Osteoblast (primary cell): Measurements from ENCODE around the gene GPC5. TPM values are rescaled to one million over a fixed set of nuclear protein-coding genes. Genes with fewer than 3 reads are reported as not detected.

Experiments
- DNase-seq: peaks from one replicate; pipeline ENCODE4 v3.0.0; 2011; ENCODE audit warnings: low spot score, mixed read lengths; ENCODE audit not compliant: insufficient read length; ENCODE audit errors: missing footprints
- H2AFZ ChIP-seq: 2 replicates; pipeline ENCODE4 v1.6.0; 2011; ENCODE audit warnings: mild to moderate bottlenecking, low read length
- H3K27ac ChIP-seq: 2 replicates; pipeline ENCODE4 v1.5.1; 2011; ENCODE audit warnings: mild to moderate bottlenecking, low read depth, low read length, moderate library complexity
- H3K27me3 ChIP-seq: 2 replicates; pipeline ENCODE4 v1.6.0; 2012; ENCODE audit warnings: mild to moderate bottlenecking, control low read depth, inconsistent platforms, low read length, moderate library complexity; ENCODE audit not compliant: insufficient read depth
- H3K36me3 ChIP-seq: 2 replicates; pipeline ENCODE4 v1.5.1; 2011; ENCODE audit warnings: mild to moderate bottlenecking, low read length, control low read depth, moderate library complexity; ENCODE audit not compliant: insufficient read depth
- H3K4me1 ChIP-seq: 2 replicates; pipeline ENCODE4 v1.5.1; 2011; ENCODE audit warnings: mild to moderate bottlenecking, low read length, control low read depth, moderate library complexity; ENCODE audit not compliant: insufficient read depth
- H3K4me2 ChIP-seq: 2 replicates; pipeline ENCODE4 v1.6.0; 2011; ENCODE audit warnings: mild to moderate bottlenecking, low read length; ENCODE audit not compliant: insufficient read depth
- H3K4me3 ChIP-seq: fragments of 200-600 bp; sonication (generic); 3 replicates; pipeline ENCODE4 v1.5.1; 2012; ENCODE audit warnings: mild to moderate bottlenecking, low read length, inconsistent platforms; ENCODE audit not compliant: insufficient read depth
- H3K79me2 ChIP-seq: 2 replicates; pipeline ENCODE4 v1.6.0; 2012; ENCODE audit warnings: mild to moderate bottlenecking, low read length, control low read depth, inconsistent platforms; ENCODE audit not compliant: insufficient read depth
- H3K9me3 ChIP-seq: 2 replicates; pipeline ENCODE4 v1.5.1; 2011; ENCODE audit warnings: low read depth, low read length, control low read depth
- H4K20me1 ChIP-seq: 2 replicates; pipeline ENCODE4 v1.6.0; 2012; ENCODE audit warnings: mild to moderate bottlenecking, low read length, control low read depth; ENCODE audit not compliant: insufficient read depth
- CTCF ChIP-seq: IDR thresholded peaks from 2 replicates; pipeline ENCODE4 v1.5.1; 2011; ENCODE audit warnings: mild to moderate bottlenecking, low read depth, low read length, moderate library complexity; ENCODE audit errors: extremely low read depth
- total RNA-seq: library from RNA; depleted of rRNA; stranded (reverse); fragments of >200 nt; gene quantifications from 2 replicates; pipeline ENCODE4 v1.2.3, GENCODE V29; 2012

GPC5 gene
- total RNA-seq, 1 donor: 0.36 TPM

- DNase-seq: no peak
- Histone ChIP-seq H3K27me3 (no peaks in the 10 kb centered on the region), H3K36me3 (no peaks in the 10 kb centered on the region), H3K27ac (no peak overlapping the region), H3K4me2 (no peak overlapping the region), H3K79me2 (no peaks in the 10 kb centered on the region), H3K9me3 (no peaks in the 10 kb centered on the region), H2AFZ (no peak overlapping the region), H4K20me1 (no peaks in the 10 kb centered on the region), H3K4me1 (no peaks in the 10 kb centered on the region), H3K4me3 (no peak overlapping the region)
- TF ChIP-seq CTCF: no peak
Measured at GRCh38 chr13:92530364-92530763, 1131.9 kb downstream of the GPC5 start.

DNA sequence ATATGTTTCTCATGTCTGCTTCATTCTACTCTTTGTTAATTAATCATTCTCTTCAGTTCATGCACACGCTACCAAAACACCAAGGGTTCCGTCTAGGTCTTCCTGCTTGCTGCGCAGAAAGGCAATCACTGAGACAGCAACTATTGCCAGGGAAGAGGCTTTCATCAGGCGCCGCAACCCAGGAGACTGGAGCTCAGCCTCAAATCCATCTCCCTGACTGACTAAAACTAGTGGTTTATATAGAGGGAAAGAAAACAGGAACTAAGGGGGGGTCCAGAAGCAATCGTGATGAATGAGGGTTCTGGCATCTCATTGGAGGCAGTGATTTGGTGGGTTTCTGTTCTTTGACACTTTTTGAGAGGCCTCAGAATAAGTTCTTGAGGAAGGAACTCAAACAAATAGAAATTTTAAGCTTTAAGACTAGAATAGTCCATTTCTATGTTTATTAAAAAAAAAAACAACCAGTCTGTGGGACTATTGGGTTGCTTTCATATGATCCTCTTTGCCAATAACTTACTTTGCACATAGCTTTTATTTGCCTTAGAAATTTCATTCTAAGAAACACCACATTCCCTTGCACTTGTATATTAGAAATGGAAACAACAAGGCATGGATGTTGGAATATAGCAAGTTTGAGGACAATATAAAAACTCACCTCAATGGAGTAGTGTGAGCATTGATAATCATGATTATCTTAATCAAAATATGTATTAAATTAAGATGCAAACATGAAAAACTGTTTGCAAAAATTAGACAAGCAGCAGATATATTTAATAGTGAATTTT lies 1137.0 kb downstream of the GPC5 start:
- Histone ChIP-seq H3K4me3 (no peak overlapping the region), H3K4me2 (no peak overlapping the region), H4K20me1 (no peaks in the 10 kb centered on the region), H3K36me3 (no peaks in the 10 kb centered on the region), H3K4me1 (no peaks in the 10 kb centered on the region), H3K79me2 (no peaks in the 10 kb centered on the region), H3K9me3 (no peaks in the 10 kb centered on the region), H3K27me3 (no peaks in the 10 kb centered on the region), H2AFZ (no peak overlapping the region), H3K27ac (no peak overlapping the region)
- TF ChIP-seq CTCF: no peak
- no peak for DNase-seq

- no peak for DNase-seq
- no peaks in the 10 kb centered on the region for H3K4me1 ChIP-seq
- no peaks in the 10 kb centered on the region for H3K36me3 ChIP-seq
Measured at GRCh38 chr13:92537471-92537870, 1139.0 kb downstream of the GPC5 start.

More at GRCh38 chr13:92537471-92537870, 1139.0 kb downstream of the GPC5 start:
- Histone ChIP-seq H3K27me3 (no peaks in the 10 kb centered on the region), H2AFZ (no peak overlapping the region), H3K79me2 (no peaks in the 10 kb centered on the region), H3K9me3 (no peaks in the 10 kb centered on the region), H3K4me3 (no peak overlapping the region), H3K27ac (no peak overlapping the region), H4K20me1 (no peaks in the 10 kb centered on the region), H3K4me2 (no peak overlapping the region)
- TF ChIP-seq CTCF: no peak
